Measurements from ENCODE around the gene SZT2.

GRCh38 chr1:43438953-43439581 lies 49.4 kb downstream of the SZT2 start:
- TF ChIP-seq CTCF (IDR thresholded peaks at IDR 0.05; ENCODE audit: poor library complexity), result no peak
- no peak for TF ChIP-seq EZH2phosphoT487 (IDR thresholded peaks at IDR 0.05; ENCODE audit: low read depth, severe bottlenecking, unreplicated experiment)
